Activated T-helper 2 cell treated with anti-CD3 and anti-CD28 coated beads, Interferon-gamma antibody, Interleukin-2, Interleukin-4, amounts not matched to agents 10 μg/mL and 5 μg/mL and 100 μg/mL, durations not matched to agents 14 hours and 24 hours and 36 hours (primary cell): ENCODE results near the gene FXYD6. TPM values are rescaled to one million over a fixed set of nuclear protein-coding genes. Genes with fewer than 3 reads are reported as not detected.
A peak's percentile ranks its signal among the peaks of the same experiment; 100 is the strongest.
"Not testable (repeated sequence)": the region's sequence is repeated elsewhere in the genome, so short reads cannot be mapped to it uniquely, and the experiment has no call there.

Experiments used
- DNase-seq: peaks from one replicate; pipeline ENCODE4 v3.0.0; 2021; ENCODE audit warnings: low spot score
- H3K27ac Mint-ChIP-seq: one replicate; pipeline ENCODE4 v1.8.0; 2021; ENCODE audit warnings: mixed read lengths
- H3K27me3 Mint-ChIP-seq: one replicate; pipeline ENCODE4 v1.8.0; 2021; ENCODE audit warnings: low read depth, mixed read lengths
- H3K36me3 Mint-ChIP-seq: one replicate; pipeline ENCODE4 v1.8.0; 2021; ENCODE audit warnings: low read depth, mixed read lengths
- H3K4me1 Mint-ChIP-seq: one replicate; pipeline ENCODE4 v1.8.0; 2021; ENCODE audit warnings: low read depth, mixed read lengths
- H3K4me3 Mint-ChIP-seq: one replicate; pipeline ENCODE4 v1.8.0; 2021; ENCODE audit warnings: low read depth, mild to moderate bottlenecking, moderate library complexity, mixed read lengths
- H3K9me3 Mint-ChIP-seq: one replicate; pipeline ENCODE4 v1.8.0; 2021; ENCODE audit warnings: mixed read lengths
- intact Hi-C: fragments of 100-400 bp; cut with micrococcal nuclease; formaldehyde crosslinking; loops from one replicate; pipeline ENCODE4 v1.15.1; 2023
- total RNA-seq: library from RNA; stranded (reverse); gene quantifications from 2 replicates; pipeline ENCODE4 v1.2.3, GENCODE V29; 2022

FXYD6 gene
- total RNA-seq, 1 donor from 2014 or later: 0.11 TPM

DNA sequence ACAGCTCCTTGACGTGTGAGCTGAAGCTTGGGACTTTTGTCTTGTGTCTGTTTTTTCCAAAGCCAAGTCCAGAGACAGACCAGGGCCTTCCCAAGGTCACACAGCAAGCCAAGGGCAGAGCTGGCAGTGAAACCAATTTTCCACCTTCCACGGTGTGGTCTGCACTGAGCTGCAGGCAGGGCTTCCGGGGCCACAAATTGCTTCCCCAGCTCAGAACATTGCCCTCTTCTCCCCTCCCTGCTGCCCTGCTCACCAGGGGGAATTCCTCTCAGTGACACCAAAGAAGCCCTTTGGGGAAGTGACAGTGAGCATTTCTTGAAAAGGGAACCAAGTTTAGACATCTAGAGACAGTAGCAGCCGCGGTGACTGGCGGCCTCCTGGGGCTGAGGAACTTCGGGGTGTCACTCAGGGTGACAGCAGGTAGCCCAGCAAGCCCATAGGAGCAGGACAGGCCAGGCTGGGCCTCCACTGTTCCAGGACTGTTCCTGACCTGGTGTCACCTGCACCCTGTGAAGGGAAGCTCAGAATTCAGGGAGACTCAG, 61.1 kb downstream of the FXYD6 start:
- H3K4me1 Mint-ChIP-seq: peaks cover 54% of the 10 kb centered on the region
- H3K36me3 Mint-ChIP-seq: no peaks in the 10 kb centered on the region
- peaks cover 3% of the 10 kb centered on the region for H3K27me3 Mint-ChIP-seq
- intact Hi-C loops: loop anchor here (1.0 to 5.0 kb wide), 3 partner anchors 187 to 583 kb away; partner anchors contain the start of genes PCSK7 and RNF214
- H3K9me3 Mint-ChIP-seq: no peaks in the 10 kb centered on the region
- DNase-seq: peak; percentile 60
- peak overlapping the region; percentile 94 for H3K27ac Mint-ChIP-seq
- peak overlapping the region; percentile 45 for H3K4me3 Mint-ChIP-seq

DNA sequence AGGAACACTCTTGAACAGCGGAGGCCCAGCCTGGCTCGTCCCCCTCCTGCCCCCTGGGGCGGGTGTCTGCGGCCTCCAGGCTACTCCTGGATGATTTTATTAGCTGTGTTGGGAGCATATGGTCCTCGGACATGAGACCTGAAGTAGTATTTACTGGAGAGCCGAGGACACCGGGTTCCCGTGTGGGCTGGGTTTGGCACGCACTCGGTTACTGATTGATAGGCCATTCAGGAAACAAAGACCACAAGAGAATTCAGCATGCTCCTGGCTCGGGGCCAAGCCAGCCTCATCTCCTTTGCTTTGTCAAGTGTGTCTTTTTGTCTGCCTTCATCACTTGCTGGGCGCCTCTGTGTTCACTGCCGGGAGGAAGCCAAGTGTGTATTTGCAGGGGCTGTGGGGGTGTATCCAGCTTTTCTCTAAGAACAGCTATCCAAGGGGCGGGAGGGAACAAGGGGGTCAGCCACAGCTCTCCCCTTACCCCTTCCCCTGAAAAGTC, 61.6 kb downstream of the FXYD6 start:
- intact Hi-C loops: loop anchor here (1.0 to 5.0 kb wide), 3 partner anchors 187 to 583 kb away; partner anchors contain the start of genes PCSK7 and RNF214
- DNase-seq: peak; percentile 65
- Mint-ChIP-seq H3K27ac (peak overlapping the region; percentile 94), H3K9me3 (no peaks in the 10 kb centered on the region), H3K36me3 (no peaks in the 10 kb centered on the region), H3K4me1 (peaks cover 53% of the 10 kb centered on the region), H3K27me3 (peaks cover 4% of the 10 kb centered on the region), H3K4me3 (peak overlapping the region; percentile 45)

DNA sequence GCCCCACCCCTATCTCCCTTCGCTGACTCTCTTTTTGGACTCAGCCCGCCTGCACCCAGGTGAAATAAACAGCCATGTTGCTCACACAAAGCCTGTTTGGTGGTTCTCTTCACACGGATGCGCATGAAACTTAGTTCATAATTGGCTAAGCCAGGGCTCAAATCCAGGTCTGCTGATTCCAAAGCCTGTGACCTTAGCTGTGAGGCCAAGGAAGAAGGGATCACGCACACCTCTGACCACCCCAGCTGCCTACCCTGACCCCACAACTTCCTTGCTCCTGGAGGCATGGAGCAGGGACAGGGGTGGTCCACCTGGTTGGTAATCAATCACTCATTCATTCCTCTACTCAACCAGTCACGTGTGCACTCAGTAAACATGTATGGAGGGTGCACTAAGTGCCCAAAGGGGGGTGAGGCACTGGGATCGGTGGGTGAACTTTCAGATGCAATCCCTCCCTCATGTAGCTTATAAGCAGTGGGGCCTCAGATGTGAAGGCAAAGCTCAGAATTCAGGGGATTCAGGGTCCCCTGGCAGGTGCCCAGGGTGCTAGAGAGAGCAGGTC, 62.2 kb downstream of the FXYD6 start:
- Mint-ChIP-seq H3K4me3 (no peak overlapping the region), H3K9me3 (no peaks in the 10 kb centered on the region), H3K27ac (peak overlapping the region; percentile 94), H3K36me3 (no peaks in the 10 kb centered on the region), H3K27me3 (peaks cover 6% of the 10 kb centered on the region), H3K4me1 (peaks cover 55% of the 10 kb centered on the region)
- intact Hi-C loops: no loop called here
- no peak for DNase-seq

- H3K9me3 Mint-ChIP-seq, H3K4me3 Mint-ChIP-seq, H3K27me3 Mint-ChIP-seq, H3K27ac Mint-ChIP-seq, DNase-seq, H3K36me3 Mint-ChIP-seq, intact Hi-C loops: not testable (repeated sequence)
- peaks cover 24% of the 10 kb centered on the region for H3K4me1 Mint-ChIP-seq
Observed at GRCh38 chr11:117810056-117810451, 66.4 kb downstream of the FXYD6 start.

DNA sequence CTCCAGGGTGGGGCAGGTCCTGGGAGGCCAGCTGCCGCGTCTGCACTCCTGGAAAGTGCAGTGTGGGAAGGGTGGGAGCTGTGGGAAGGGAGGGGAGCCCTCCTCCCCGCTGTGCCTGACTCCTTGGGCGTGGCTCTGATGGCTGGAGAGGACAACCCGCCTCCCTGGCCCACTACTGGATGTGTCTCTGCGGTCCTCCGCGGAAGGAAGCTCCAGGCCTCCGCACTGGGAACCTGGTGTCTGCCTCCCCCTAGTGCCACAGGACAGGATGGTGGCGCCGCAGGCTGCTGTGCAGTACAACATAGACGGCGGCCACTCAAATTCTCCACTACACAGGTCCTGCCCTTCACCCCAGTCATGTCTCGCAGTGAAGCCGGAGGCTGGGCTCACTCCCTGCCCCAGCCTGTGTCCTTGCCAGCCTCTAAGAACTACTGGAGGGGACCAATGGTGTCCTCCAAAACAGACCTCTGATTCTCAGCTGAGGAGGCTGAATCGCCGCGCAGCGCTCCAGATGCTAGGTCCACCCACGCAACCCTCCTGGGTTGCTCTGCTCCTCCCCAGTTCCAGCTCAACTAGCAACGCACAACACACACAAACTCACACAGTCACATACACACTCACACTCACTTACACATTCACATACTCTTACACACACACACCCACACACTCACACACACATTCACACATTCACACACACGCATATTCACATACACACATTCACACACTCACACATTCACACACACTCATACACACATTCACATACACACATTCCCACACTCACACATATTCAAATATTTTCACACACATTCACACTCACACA, 67.0 kb downstream of the FXYD6 start:
- intact Hi-C loops: loop anchor here (1.0 to 10.0 kb wide), 4 partner anchors 8 to 335 kb away; no protein-coding TSS in a partner anchor
- H3K4me3 Mint-ChIP-seq: no peak overlapping the region
- no peaks in the 10 kb centered on the region for H3K36me3 Mint-ChIP-seq
- H3K9me3 Mint-ChIP-seq: no peaks in the 10 kb centered on the region
- no peak overlapping the region for H3K27ac Mint-ChIP-seq
- DNase-seq: no peak
- H3K4me1 Mint-ChIP-seq: peaks cover 17% of the 10 kb centered on the region
- peaks cover 10% of the 10 kb centered on the region for H3K27me3 Mint-ChIP-seq

- no peaks in the 10 kb centered on the region for H3K9me3 Mint-ChIP-seq
- no peak overlapping the region for H3K4me3 Mint-ChIP-seq
- no peaks in the 10 kb centered on the region for H3K36me3 Mint-ChIP-seq
- intact Hi-C loops: loop anchor here (1.0 to 10.0 kb wide), 4 partner anchors 9 to 336 kb away; no protein-coding TSS in a partner anchor
- peaks cover 11% of the 10 kb centered on the region for H3K4me1 Mint-ChIP-seq
- no peak for DNase-seq
- no peak overlapping the region for H3K27ac Mint-ChIP-seq
- peaks cover 10% of the 10 kb centered on the region for H3K27me3 Mint-ChIP-seq
Observed at GRCh38 chr11:117808784-117809183, 67.7 kb downstream of the FXYD6 start.

GRCh38 chr11:117807482-117808327, 68.8 kb downstream of the FXYD6 start:
- no peaks in the 10 kb centered on the region for H3K36me3 Mint-ChIP-seq
- H3K27ac Mint-ChIP-seq: no peak overlapping the region
- H3K4me1 Mint-ChIP-seq: peaks cover 8% of the 10 kb centered on the region
- DNase-seq: peak; percentile 54
- intact Hi-C loops: loop anchor here (1.0 to 10.0 kb wide), 4 partner anchors 35 to 337 kb away; no protein-coding TSS in a partner anchor
- peaks cover 10% of the 10 kb centered on the region for H3K27me3 Mint-ChIP-seq
- H3K9me3 Mint-ChIP-seq: no peaks in the 10 kb centered on the region
- H3K4me3 Mint-ChIP-seq: no peak overlapping the region

- Mint-ChIP-seq H3K4me1 (peaks cover 8% of the 10 kb centered on the region), H3K9me3 (no peaks in the 10 kb centered on the region), H3K27ac (no peak overlapping the region), H3K36me3 (no peaks in the 10 kb centered on the region), H3K4me3 (no peak overlapping the region), H3K27me3 (peaks cover 14% of the 10 kb centered on the region)
- intact Hi-C loops: loop anchor here (1.0 to 10.0 kb wide), 3 partner anchors 35 to 338 kb away; no protein-coding TSS in a partner anchor
- no peak for DNase-seq
Observed at GRCh38 chr11:117806846-117807245, 69.6 kb downstream of the FXYD6 start.

- intact Hi-C loops: loop anchor here (5.0 to 10.0 kb wide), 2 partner anchors 37 to 340 kb away; no protein-coding TSS in a partner anchor
- Mint-ChIP-seq H3K9me3 (no peaks in the 10 kb centered on the region), H3K4me1 (peaks cover 6% of the 10 kb centered on the region), H3K36me3 (no peaks in the 10 kb centered on the region), H3K4me3 (no peak overlapping the region), H3K27ac (no peak overlapping the region), H3K27me3 (peaks cover 17% of the 10 kb centered on the region)
- DNase-seq: no peak
Observed at GRCh38 chr11:117805045-117805444, 71.4 kb downstream of the FXYD6 start.

GRCh38 chr11:117803896-117804295, 72.6 kb downstream of the FXYD6 start:
- Mint-ChIP-seq H3K4me1 (peaks cover under 1% of the 10 kb centered on the region), H3K27ac (no peak overlapping the region), H3K4me3 (no peak overlapping the region), H3K27me3 (peaks cover 26% of the 10 kb centered on the region), H3K36me3 (no peaks in the 10 kb centered on the region), H3K9me3 (no peaks in the 10 kb centered on the region)
- DNase-seq: no peak
- intact Hi-C loops: loop anchor here (10.0 kb wide), 1 partner anchor 341 kb away; no protein-coding TSS in a partner anchor

DNA sequence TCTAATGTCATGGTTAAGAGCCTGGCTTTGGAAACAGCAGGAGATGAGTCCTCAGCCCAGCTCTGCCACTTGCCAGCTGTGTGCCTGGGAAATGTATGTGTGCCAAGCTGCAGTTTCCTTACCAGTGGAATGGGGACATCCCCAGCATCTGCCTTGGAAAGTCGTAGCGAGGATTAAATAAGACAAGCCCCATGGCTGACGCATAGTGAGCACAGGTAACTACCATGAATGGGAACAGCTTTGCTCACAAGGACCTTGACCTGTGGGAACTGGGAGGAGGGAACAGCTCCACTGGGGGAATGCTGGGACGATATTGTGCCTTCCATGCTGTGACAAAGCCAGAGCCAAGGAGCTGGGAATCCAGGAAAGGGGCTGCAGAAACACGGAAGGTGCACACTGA, 76.8 kb downstream of the FXYD6 start:
- Mint-ChIP-seq H3K27me3 (peaks cover 50% of the 10 kb centered on the region), H3K4me1 (peaks cover 3% of the 10 kb centered on the region), H3K4me3 (no peak overlapping the region), H3K27ac (no peak overlapping the region), H3K36me3 (no peaks in the 10 kb centered on the region), H3K9me3 (no peaks in the 10 kb centered on the region)
- no peak for DNase-seq
- intact Hi-C loops: loop anchor here (10.0 kb wide), 1 partner anchor 345 kb away; no protein-coding TSS in a partner anchor
